Urinary bladder (tissue), 4 donors: ENCODE measurements around the gene RAP2A. TPM values are rescaled to one million over a fixed set of nuclear protein-coding genes. Genes with fewer than 3 reads are reported as not detected.

ENCODE experiments used
- DNase-seq: peaks from one replicate; pipeline ENCODE4 v3.0.0-alpha.2; 2015; ENCODE audit errors: extremely low spot score
- H3K27ac ChIP-seq: one replicate; pipeline ENCODE4 v1.5.1; 2013; ENCODE audit warnings: low read depth, mild to moderate bottlenecking, moderate library complexity
- H3K36me3 ChIP-seq: one replicate; pipeline ENCODE4 v1.6.1; 2013; ENCODE audit warnings: mild to moderate bottlenecking, moderate library complexity; ENCODE audit not compliant: insufficient read depth
- H3K4me1 ChIP-seq: one replicate; pipeline ENCODE4 v1.6.1; 2013; ENCODE audit warnings: mild to moderate bottlenecking, moderate library complexity; ENCODE audit not compliant: insufficient read depth
- H3K4me3 ChIP-seq: one replicate; pipeline ENCODE4 v1.5.1; 2013; ENCODE audit warnings: low read depth, low read length
- WGBS: extraction: QIAGEN DNeasy Blood & Tissue Kit; methylation state at CpG from one replicate; pipeline ENCODE4 v1.1.7; 2013; 5-methylcytosine and 5-hydroxymethylcytosine counted together
- polyA plus RNA-seq: library from polyadenylated mRNA; stranded (reverse); fragments of 200-250 nt; gene quantifications from one replicate; pipeline ENCODE4 v1.2.3, GENCODE V29; 2013
- total RNA-seq: library from RNA; depleted of rRNA; stranded (reverse); fragments of >200 nt; gene quantifications from one replicate; pipeline ENCODE4 v1.2.3, GENCODE V29; 2014
- donor health status: healthy with polysubstance abuse.
- donor health status: healthy.

Gene RAP2A
- total and polyA plus RNA-seq, 2 donors = 11.7 to 74.6 TPM

DNA sequence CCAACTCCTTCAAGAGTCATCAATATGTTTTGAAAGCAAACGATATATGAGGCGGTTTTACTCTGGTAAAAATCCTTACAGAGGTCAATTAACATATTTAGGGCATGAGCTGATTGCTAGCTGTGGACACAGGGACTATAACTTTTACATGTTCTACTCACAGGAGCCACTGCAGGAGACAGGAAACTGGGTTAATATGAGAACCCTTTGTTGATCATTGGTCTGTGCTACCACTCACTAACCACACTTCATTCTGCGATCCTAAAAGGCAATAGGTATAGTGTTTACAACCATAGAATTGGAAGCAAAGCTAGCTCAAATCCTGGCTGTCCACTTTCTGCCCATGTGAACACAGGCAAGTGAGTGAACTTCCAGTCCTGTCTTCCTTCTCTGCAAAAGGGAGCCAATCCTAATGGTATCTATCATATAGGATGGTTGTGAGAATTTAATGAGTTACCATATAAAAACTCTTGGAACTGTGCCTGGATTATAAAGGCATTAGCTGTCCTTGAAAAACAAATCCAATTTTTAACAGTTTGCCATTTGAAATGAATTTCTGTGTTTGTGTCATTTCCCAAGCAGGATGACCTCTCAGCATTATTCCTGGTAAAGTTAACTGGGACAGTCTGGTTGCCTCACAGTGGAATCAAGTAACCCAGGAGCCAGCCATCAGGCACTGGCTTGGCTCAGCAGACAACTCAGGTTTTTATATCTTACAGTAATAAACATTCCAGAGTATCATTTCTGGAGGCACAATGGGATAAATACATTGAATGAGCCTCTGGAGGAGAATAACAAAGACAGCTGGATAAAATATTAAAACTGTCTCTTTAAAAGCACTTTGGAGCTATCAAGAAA is 29.8 kb upstream of the RAP2A start:
- no peak for DNase-seq
- Histone ChIP-seq H3K36me3 (no peaks in the 10 kb centered on the region), H3K4me1 (no peaks in the 10 kb centered on the region), H3K27ac (no peak overlapping the region), H3K4me3 (no peak overlapping the region)
- WGBS = 79% methylated on average over 3 of the region's 3 CpGs

DNA sequence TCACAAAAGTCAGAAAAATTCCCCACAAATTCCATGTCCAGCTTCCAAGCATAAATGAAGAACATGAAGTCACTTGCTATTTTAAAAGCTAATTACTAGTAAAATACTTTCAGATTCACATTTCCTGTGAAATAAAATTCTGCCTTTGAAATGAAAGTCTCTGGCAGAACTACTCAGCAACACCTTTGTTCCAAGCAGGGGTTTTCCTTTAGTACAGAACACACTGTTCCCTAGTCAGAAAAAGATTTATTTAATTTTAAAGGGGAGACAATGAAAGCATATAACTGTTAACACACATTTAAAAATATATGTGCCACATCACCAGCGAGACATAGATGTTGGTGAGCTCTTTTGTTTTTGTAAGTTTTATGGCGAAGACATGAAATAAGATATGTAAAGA is 26.4 kb upstream of the RAP2A start:
- 79% methylated on average over 2 of the region's 2 CpGs for WGBS
- Histone ChIP-seq H3K36me3 (no peaks in the 10 kb centered on the region), H3K4me1 (no peaks in the 10 kb centered on the region), H3K4me3 (no peak overlapping the region), H3K27ac (no peak overlapping the region)
- DNase-seq = no peak

DNA sequence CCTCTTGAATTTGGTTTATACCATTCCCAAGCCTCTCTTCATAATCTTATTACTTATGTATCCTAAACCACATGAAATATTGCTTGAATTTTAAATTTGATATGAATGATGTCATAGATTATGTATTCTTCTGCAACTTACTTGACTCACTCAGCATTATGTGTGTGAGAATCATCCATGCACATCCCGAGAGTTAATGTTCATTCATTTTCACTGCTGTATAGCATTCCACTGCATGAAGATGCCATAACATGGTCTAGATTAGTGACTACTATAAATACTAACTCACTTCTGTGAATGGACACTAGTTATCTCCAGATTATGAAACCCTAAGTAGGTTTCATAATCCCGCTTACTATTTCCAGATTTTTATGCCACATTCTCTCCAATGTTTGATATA is 25.0 kb upstream of the RAP2A start:
- Histone ChIP-seq H3K4me1 (no peaks in the 10 kb centered on the region), H3K27ac (no peak overlapping the region), H3K36me3 (no peaks in the 10 kb centered on the region), H3K4me3 (no peak overlapping the region)
- no peak for DNase-seq
- WGBS = 97% methylated on average over 2 of the region's 2 CpGs

DNA sequence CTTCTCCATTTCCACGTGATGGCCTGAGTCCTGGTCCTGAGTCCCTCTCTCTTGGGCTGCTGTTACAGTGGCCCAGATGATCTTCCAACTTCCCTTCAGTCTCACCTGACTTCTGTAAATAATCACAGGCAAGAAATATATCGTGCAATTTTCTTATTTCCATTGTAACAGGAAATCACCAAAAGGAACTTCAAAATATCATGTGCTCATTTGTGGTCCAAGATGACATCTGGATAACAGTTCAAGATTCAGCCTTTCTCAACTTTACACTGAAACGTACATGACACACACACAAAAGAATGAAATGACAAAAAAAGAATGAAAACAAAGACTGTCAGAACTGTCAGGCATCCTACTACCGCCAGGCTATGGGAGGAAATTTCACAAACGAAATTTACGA is 22.0 kb upstream of the RAP2A start:
- no peaks in the 10 kb centered on the region for H3K36me3 ChIP-seq
- no peak overlapping the region for H3K4me3 ChIP-seq
- DNase-seq = no peak
- H3K27ac ChIP-seq = no peak overlapping the region
- 89% methylated on average over 6 of the region's 6 CpGs for WGBS
- H3K4me1 ChIP-seq = no peaks in the 10 kb centered on the region

- 27% methylated on average over 1 of the region's 1 CpG for WGBS
- no peak overlapping the region for H3K27ac ChIP-seq
- no peak for DNase-seq
- no peaks in the 10 kb centered on the region for H3K36me3 ChIP-seq
- no peaks in the 10 kb centered on the region for H3K4me1 ChIP-seq
- H3K4me3 ChIP-seq = no peak overlapping the region
These were observed 20.3 kb upstream of the RAP2A start for GRCh38 chr13:97413694-97414093.

DNA sequence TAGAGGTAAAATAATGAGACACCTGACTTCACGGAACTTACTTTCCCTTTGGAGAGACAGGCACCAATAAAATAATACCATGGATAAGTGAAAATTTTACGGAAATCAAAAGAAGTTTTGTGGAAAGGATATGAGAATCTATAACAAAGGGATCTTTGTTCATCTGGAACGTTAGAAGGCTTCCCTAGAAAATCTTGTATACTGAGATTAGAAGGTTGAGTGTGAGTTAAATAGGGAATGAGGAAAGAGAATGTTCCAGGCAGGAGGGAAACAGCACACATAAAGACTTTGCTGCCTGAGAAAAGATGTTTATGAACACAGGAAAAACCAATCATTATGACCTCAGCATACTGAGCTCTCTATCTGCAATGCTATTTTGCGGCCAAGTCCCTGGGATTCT is 19.6 kb upstream of the RAP2A start:
- 59% methylated on average over 4 of the region's 4 CpGs for WGBS

DNA sequence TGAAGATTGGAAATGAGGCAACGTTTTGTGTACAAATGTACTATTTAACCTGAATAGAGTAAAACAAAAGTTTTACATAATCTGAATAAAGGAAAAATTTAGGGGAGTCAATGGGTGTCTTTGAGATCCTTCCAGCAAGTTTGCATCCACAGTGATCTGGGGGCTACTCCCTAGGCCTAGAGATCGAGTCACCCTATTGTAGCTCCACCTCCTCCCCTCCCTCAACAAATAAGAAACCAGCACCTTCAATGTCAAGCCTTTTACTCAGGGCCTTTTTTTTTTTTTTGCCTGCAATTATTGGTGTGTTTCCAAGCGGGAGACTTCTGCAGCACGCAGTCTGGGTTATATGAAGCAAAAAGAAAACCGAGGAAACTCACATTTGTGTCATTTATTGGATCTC is 16.3 kb upstream of the RAP2A start:
- Histone ChIP-seq H3K4me3 (no peak overlapping the region), H3K27ac (no peak overlapping the region), H3K36me3 (no peaks in the 10 kb centered on the region), H3K4me1 (no peaks in the 10 kb centered on the region)
- DNase-seq = no peak
- WGBS = 59% methylated on average over 5 of the region's 5 CpGs

More for the DNA sequence above, 19.6 kb upstream of the RAP2A start:
- H3K36me3 ChIP-seq = no peaks in the 10 kb centered on the region
- no peak for DNase-seq
- H3K4me3 ChIP-seq = no peak overlapping the region
- H3K27ac ChIP-seq = no peak overlapping the region
- no peaks in the 10 kb centered on the region for H3K4me1 ChIP-seq

- H3K36me3 ChIP-seq = no peaks in the 10 kb centered on the region
- no peak overlapping the region for H3K4me3 ChIP-seq
- H3K4me1 ChIP-seq = no peaks in the 10 kb centered on the region
- 75% methylated on average over 8 of the region's 8 CpGs for WGBS
- no peak overlapping the region for H3K27ac ChIP-seq
- no peak for DNase-seq
These were observed 11.6 kb upstream of the RAP2A start for GRCh38 chr13:97422118-97423054.

GRCh38 chr13:97423300-97424045 is 10.5 kb upstream of the RAP2A start:
- Histone ChIP-seq H3K4me3 (no peak overlapping the region), H3K36me3 (no peaks in the 10 kb centered on the region), H3K27ac (no peak overlapping the region), H3K4me1 (no peaks in the 10 kb centered on the region)
- DNase-seq = no peak
- WGBS = 84% methylated on average over 8 of the region's 8 CpGs

GRCh38 chr13:97425590-97425989 is 8.4 kb upstream of the RAP2A start:
- Histone ChIP-seq H3K4me1 (no peaks in the 10 kb centered on the region), H3K36me3 (no peaks in the 10 kb centered on the region), H3K4me3 (no peak overlapping the region), H3K27ac (no peak overlapping the region)
- no peak for DNase-seq
- 74% methylated on average over 2 of the region's 2 CpGs for WGBS

DNA sequence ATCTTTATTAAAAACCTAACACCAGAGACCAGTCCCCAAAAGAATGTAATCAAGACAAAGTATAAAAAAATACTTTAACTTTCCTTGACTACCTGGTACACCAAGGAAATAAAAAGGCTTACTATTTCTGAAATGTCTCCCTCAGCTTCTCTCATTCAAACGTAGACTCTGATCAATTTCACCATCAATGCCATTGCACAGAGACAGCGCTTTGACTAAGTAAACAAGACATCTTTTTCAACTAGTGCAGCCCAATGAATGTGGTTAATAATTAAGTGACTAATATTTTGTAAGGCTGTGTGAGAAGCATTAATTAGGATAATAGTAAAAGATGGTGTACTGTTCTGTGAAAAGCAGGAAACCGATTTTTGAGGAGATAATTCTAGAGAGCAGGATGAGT is 7.3 kb upstream of the RAP2A start:
- Histone ChIP-seq H3K4me3 (no peak overlapping the region), H3K4me1 (no peaks in the 10 kb centered on the region), H3K36me3 (no peaks in the 10 kb centered on the region), H3K27ac (no peak overlapping the region)
- WGBS = 88% methylated on average over 3 of the region's 3 CpGs
- DNase-seq = no peak

GRCh38 chr13:97429681-97430081 is 4.3 kb upstream of the RAP2A start:
- no peaks in the 10 kb centered on the region for H3K36me3 ChIP-seq
- peak overlapping the region; percentile 22 for H3K4me3 ChIP-seq
- WGBS = 45% methylated on average over 6 of the region's 6 CpGs
- no peak overlapping the region for H3K27ac ChIP-seq
- DNase-seq = no peak
- no peaks in the 10 kb centered on the region for H3K4me1 ChIP-seq

DNA sequence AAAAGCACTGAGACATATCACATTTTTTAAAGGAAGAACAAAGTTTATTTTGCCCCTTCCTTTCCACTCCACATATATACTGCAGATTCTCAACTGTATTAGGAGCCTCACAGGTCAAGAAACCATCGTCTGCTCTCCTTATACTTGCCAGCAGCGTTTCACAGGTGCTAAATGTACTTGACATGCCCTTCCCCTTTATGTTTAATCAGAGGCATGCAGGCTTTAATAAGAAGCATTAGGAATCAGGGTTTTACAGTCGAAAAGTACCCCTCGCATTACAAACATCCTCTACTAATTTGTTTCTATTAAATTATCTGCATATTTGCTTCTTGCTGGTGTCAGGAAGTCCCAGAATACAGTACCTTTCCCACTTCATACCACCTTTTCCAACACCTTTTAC is 3.7 kb upstream of the RAP2A start:
- Histone ChIP-seq H3K27ac (no peak overlapping the region), H3K36me3 (no peaks in the 10 kb centered on the region), H3K4me1 (no peaks in the 10 kb centered on the region), H3K4me3 (no peak overlapping the region)
- no peak for DNase-seq
- 55% methylated on average over 4 of the region's 4 CpGs for WGBS
